ENCODE data around the gene VWA5B2. TPM values are rescaled to one million over a fixed set of nuclear protein-coding genes. Genes with fewer than 3 reads are reported as not detected.

VWA5B2 gene
- total RNA-seq, 4 donors from 2014 or later = 0.95 to 5.0 (median 1.4) TPM; not detected in 1

DNA sequence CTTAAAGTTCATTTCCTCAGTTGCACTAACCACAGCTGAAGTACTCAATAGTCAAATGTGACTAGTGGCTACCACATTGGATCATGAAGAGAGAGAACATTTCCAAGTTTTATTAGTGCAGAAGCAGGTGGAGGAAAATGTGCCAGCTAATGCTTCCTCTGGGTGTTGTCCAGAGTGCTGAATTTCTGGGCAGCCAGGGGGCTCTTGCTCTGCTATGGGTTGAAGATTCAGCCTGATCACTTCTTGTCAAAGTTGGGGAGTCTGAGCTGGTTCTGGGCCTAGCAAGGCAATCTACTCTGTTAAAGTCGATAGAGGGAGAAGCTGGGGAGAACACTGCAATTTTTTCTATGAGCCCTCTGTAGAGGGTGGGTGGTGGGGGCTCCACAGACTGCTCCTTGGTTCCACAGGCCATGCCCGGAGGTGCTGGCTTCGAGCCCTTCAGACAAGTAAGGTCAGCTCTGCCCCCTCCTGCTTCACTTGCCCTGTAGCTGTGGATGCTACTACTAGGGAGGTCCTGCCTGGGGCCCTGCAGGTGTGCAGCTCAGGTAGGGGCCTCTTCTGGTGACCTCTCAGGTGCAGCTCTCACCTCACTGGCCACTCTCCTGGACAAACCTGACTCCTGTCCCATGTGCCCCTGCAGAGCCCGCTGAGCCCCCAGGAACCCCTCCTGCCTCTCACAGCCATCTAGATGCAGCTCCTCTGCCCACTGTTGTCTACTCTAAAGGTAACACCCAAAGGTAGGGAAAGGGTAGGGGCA lies 11.2 kb downstream of the VWA5B2 start:
- no peak overlapping the region for H3K27ac ChIP-seq
- no peaks in the 10 kb centered on the region for H3K9me3 ChIP-seq
- intact Hi-C loops (cut with DNase I; ENCODE audit: low total_unique reads) (no loop called here), in situ Hi-C loops (cut with MboI; ENCODE audit: low pct_ligation_motif_present in 1 of 4, low pct_unique_long_range_greater_than_20kb in 1 of 4, low sequenced_read_pairs in 3 of 4) (loop anchor here in 3 of 4 donors (25.0 kb wide), 2 partner anchors 103 to 353 kb away; partner anchors contain the start of genes PARL (in 3 of the 3) and EIF2B5 (in 1 of the 3))
- no peak for TF ChIP-seq POLR2A (IDR thresholded peaks at IDR 0.05)
- no peak for TF ChIP-seq EP300 (IDR thresholded peaks at IDR 0.05; ENCODE audit: low read depth)
- TF ChIP-seq CTCF (IDR thresholded peaks at IDR 0.05) = no peak
- TF ChIP-seq POLR2AphosphoS5 (IDR thresholded peaks at IDR 0.05) = no peak
- no peak for DNase-seq
- no peak overlapping the region for H3K4me3 ChIP-seq
- peaks cover 0 to 5% (median 2%) of the 10 kb centered on the region in 4 donors for H3K4me1 ChIP-seq
- peaks cover 0 to 18% (median 8%) of the 10 kb centered on the region in 4 donors for H3K36me3 ChIP-seq
- no peaks in the 10 kb centered on the region for H3K27me3 ChIP-seq
- WGBS, 2 donors (ENCODE audit: low coverage in 1 of 2) = 60 to 71% methylated on average over 1 to 4 of the region's 4 CpGs

DNA sequence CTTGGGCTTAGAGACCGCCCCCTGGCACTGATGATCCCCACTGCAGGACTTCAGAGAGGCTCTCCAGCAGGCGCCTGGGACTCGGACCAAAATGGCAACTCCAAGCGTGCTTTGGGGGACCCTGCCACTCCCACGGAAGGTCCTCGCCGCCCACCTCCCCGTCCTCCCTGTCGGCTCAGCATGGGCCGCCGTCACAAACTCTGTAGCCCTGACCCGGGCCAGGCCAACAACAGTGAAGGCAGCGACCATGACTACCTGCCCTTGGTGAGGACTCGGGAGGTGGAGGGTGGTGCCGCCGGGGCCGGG lies 11.7 kb downstream of the VWA5B2 start:
- DNase-seq = no peak
- TF ChIP-seq POLR2A (IDR thresholded peaks at IDR 0.05) (no peak), EP300 (IDR thresholded peaks at IDR 0.05; ENCODE audit: low read depth) (no peak), POLR2AphosphoS5 (IDR thresholded peaks at IDR 0.05) (peak in 1 of 3 donors; percentile 3)
- in situ Hi-C loops (cut with MboI; ENCODE audit: low pct_ligation_motif_present in 1 of 4, low pct_unique_long_range_greater_than_20kb in 1 of 4, low sequenced_read_pairs in 3 of 4) = loop anchor here in 3 of 4 donors (25.0 kb wide), 2 partner anchors 104 to 354 kb away; partner anchors contain the start of genes PARL (in 3 of the 3) and EIF2B5 (in 1 of the 3)
- no peaks in the 10 kb centered on the region for H3K27me3 ChIP-seq
- no peaks in the 10 kb centered on the region for H3K9me3 ChIP-seq
- H3K27ac ChIP-seq = peak overlapping the region in 1 of 4 donors; percentile 69
- intact Hi-C loops (cut with DNase I; ENCODE audit: low total_unique reads) = no loop called here
- 51% methylated on average over 9 of the region's 17 CpGs; no CpG with 5 or more reads in 1 of the 2 donors for WGBS, 2 donors (ENCODE audit: low coverage in 1 of 2)
- peak overlapping the region in 1 of 4 donors; percentile 32 for H3K4me3 ChIP-seq
- H3K4me1 ChIP-seq = peaks cover 0 to 5% (median 2%) of the 10 kb centered on the region in 4 donors
- H3K36me3 ChIP-seq = peaks cover 0 to 18% (median 8%) of the 10 kb centered on the region in 4 donors

- peaks cover 0 to 18% (median 8%) of the 10 kb centered on the region in 4 donors for H3K36me3 ChIP-seq
- DNase-seq = peak; percentile 76
- no peaks in the 10 kb centered on the region for H3K9me3 ChIP-seq
- TF ChIP-seq EP300 (IDR thresholded peaks at IDR 0.05; ENCODE audit: low read depth) (no peak), CTCF (IDR thresholded peaks at IDR 0.05) (peak; percentile 30 to 76 (median 58)), POLR2AphosphoS5 (IDR thresholded peaks at IDR 0.05) (peak in 2 of 3 donors; percentile 8 to 22), POLR2A (IDR thresholded peaks at IDR 0.05) (no peak)
- H3K4me3 ChIP-seq = peak overlapping the region in 3 of 4 donors; percentile 14 to 32 (median 22)
- intact Hi-C loops (cut with DNase I; ENCODE audit: low total_unique reads) (no loop called here), in situ Hi-C loops (cut with MboI; ENCODE audit: low pct_ligation_motif_present in 1 of 4, low pct_unique_long_range_greater_than_20kb in 1 of 4, low sequenced_read_pairs in 3 of 4) (loop anchor here in 3 of 4 donors (25.0 kb wide), 2 partner anchors 104 to 354 kb away; partner anchors contain the start of genes PARL (in 3 of the 3) and EIF2B5 (in 1 of the 3))
- 24% methylated on average over 34 of the region's 46 CpGs; no CpG with 5 or more reads in 1 of the 2 donors for WGBS, 2 donors (ENCODE audit: low coverage in 1 of 2)
- H3K27ac ChIP-seq = peak overlapping the region; percentile 36 to 69 (median 54)
- H3K27me3 ChIP-seq = no peaks in the 10 kb centered on the region
- peaks cover 0 to 5% (median 2%) of the 10 kb centered on the region in 4 donors for H3K4me1 ChIP-seq
Measured at GRCh38 chr3:184241447-184242296, 12.3 kb downstream of the VWA5B2 start.

- Histone ChIP-seq H3K27ac (no peak overlapping the region), H3K27me3 (no peaks in the 10 kb centered on the region), H3K4me3 (no peak overlapping the region), H3K9me3 (no peaks in the 10 kb centered on the region), H3K36me3 (peaks cover 0 to 18% (median 8%) of the 10 kb centered on the region in 4 donors), H3K4me1 (peaks cover 0 to 5% (median 2%) of the 10 kb centered on the region in 4 donors)
- no peak for TF ChIP-seq POLR2A (IDR thresholded peaks at IDR 0.05)
- no peak for TF ChIP-seq POLR2AphosphoS5 (IDR thresholded peaks at IDR 0.05)
- no peak for TF ChIP-seq EP300 (IDR thresholded peaks at IDR 0.05; ENCODE audit: low read depth)
- no peak for TF ChIP-seq CTCF (IDR thresholded peaks at IDR 0.05)
- no peak for DNase-seq
- 75% methylated on average over 5 of the region's 5 CpGs; no CpG with 5 or more reads in 1 of the 2 donors for WGBS, 2 donors (ENCODE audit: low coverage in 1 of 2)
- intact Hi-C loops (cut with DNase I; ENCODE audit: low total_unique reads) (no loop called here), in situ Hi-C loops (cut with MboI; ENCODE audit: low pct_ligation_motif_present in 1 of 4, low pct_unique_long_range_greater_than_20kb in 1 of 4, low sequenced_read_pairs in 3 of 4) (loop anchor here in 3 of 4 donors (25.0 kb wide), 2 partner anchors 105 to 355 kb away; partner anchors contain the start of genes PARL (in 3 of the 3) and EIF2B5 (in 1 of the 3))
Measured at GRCh38 chr3:184242297-184242685, 12.9 kb downstream of the VWA5B2 start.
